Stimulated activated naive CD4-positive, alpha-beta T cell treated with Interleukin-2 at 50 U/mL for 16 hours (primary cell): ENCODE results near the gene BLCAP.
"Not testable (repeated sequence)": the region's sequence is repeated elsewhere in the genome, so short reads cannot be mapped to it uniquely, and the experiment has no call there.

Source experiments
- DNase-seq: peaks from one replicate; lab custom pipeline; 2025; lab: John Stamatoyannopoulos, UW

BLCAP gene

GRCh38 chr20:37527638-37528445 is at the start of gene BLCAP:
Gene BLCAP, minus strand, starts transcription at chr20:37527876. Its CDS starts 8,702 bp downstream, at chr20:37519174.
- DNase-seq, result peak; percentile 93

GRCh38 chr20:37577436-37577835 is 49.8 kb upstream of the BLCAP start:
- DNase-seq, result not testable (repeated sequence)

GRCh38 chr20:37576911-37577310 is 49.2 kb upstream of the BLCAP start:
- DNase-seq, result no peak

DNA sequence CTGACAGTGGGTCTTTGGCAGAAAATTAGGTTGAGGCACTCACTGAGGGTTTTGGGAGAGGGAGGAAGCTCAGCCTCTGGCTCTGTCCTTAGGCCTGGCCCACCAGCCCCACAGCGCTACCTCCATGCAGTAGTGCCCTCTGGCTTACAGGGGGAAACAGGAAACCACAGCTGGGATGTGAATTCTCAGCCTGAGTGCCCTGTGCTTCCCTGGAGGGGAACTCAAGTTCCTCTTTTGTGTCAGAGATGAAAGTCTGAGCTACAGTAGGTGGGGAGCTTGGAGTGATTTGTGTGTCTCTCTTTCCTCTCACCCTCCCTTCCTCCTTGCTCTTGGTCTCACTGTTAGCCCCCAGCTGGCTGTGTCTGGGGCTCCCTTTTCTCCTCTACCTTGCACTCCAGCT is 48.2 kb upstream of the BLCAP start:
- no peak for DNase-seq

DNA sequence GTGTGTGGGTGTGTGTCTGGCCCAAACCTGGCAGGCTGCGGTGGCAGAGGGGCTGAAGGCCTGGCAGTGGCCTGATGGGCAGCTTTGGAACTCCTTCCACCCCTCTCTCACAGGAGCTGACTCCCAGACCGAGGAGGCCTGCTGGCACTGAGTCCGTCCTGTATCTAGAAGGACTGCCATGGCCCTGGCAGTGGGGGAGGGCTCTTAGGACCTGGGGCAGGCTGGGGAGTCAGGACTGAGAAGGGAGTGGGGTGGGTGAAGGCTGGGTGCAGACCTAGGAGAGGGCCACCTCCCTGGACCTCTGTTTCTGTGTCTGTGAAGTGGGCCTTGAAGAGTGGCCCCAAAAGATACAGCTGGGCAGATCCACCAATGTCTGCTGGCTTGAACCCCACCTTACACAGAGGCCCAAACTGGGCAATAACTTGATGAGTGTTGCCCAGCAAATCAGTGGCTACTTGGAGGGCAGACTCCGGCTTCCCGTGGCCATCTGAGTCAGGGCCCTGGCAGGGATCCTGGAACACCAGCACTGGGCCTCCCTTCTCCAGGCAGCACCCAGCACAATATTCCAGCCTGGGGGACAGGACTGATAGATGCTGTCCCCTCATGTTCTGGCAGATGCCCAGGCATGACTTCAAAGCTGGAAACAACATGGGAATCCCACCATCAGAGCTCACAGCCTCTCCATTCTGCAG is 46.7 kb upstream of the BLCAP start:
- DNase-seq, result no peak

DNA sequence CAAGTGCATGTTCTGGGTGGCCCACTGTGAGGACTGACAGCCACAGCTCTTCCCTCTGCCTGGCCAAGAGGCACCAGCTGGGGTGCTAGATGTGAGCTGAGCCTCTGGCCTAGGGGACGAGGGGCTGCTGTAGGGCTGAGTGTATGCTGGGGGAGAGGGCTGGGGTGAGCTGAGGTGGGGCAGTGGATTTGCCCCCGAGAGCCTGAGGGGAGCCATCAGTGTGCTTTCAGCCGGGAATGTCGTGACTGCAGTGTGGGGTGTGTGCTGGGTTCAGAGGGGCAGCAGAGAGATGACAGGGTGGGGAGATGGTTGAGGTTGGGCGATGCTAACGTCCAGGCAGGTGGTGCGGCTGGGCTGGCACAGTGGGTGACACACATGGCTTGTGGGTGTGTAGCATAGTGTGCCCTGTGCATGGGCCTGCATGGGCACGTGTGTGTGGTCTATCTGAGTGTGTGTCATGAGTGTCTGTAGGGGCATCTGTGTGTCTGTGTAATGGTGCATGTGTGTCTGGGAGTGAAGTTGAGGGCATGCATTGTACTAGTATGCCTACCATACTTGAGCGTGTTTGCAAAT is 46.0 kb upstream of the BLCAP start:
- DNase-seq, result no peak

DNA sequence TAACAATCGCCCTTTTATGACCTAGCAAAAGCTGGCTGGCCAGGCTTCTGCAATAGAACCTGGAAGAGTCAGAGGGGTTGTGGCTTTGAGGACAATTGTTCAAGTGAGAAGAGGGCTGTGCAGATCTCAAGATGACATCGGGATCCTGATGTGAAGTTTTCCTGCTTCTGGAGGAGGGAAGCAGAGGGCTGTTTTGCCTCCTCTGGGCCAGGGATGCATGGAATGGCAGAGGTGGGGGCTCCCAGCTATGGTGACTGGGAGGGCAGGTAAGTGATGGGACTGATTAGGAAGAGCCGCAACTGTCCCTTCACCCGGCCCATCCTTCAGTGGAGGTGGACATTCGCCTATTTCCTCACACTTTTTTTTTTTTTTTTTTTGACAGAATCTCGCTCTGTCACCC is 43.4 kb upstream of the BLCAP start:
- DNase-seq, result no peak

DNA sequence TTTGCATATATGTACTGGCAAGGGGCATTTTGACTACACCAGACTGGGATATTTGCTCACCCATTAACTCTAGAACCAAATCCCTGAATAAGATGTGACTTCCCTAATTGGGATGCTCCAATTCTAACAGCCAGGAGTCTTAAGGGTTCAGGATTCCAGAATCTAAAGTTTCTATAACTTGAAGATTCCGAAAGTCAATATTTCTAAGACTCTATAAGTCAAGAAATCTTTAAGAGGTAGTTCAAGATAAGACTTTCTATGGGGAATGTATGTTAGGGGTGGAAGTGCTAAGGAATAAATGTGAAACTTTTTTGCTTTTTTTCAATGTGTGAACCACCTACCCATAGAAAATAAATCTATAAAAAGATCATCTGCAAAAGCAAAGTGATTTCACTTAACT is 42.7 kb upstream of the BLCAP start:
- no peak for DNase-seq

DNA sequence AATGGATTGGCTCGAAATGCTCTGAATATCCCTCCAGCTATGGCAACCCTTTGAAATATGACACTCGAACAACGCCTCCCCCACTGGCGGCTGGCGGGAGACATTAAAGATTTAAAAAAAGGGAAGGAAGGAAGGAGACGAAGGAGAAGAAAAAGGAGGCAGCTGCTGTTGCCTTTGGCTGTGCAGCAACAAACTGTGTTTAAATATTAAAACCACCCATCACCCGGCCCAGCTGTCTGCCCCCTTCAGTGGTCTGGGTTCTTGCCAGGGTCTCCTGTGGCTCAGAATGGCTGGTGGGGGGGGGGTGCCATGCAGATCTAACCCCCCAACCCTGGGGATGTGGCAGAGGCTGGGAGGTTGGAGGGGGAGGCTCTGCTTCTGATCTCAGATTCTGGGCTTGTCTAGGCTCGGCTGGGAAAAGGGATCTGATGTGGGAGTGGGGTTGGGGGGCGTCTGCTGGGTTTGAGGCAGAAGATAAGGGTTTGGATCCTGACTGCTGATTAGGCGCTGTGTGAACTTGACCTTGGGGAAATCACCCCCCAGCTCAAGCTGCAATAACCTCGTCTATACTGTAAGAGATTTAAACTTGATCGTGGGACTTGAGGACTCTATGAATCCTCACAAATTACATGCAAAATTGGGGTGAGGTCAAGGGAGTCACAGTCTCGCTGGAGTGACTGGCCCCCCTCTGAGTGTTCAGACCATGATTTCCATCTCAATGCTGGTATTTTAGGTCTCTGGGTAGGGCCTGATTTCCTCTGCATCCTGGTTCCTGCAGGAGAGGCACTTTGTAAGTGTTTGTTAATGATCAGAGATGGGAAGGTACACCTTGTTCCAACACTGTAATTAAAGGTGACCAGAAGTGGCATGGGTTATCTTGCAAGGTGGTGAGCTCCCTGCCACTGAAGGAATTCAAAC is 40.3 kb upstream of the BLCAP start:
- DNase-seq, result no peak

DNA sequence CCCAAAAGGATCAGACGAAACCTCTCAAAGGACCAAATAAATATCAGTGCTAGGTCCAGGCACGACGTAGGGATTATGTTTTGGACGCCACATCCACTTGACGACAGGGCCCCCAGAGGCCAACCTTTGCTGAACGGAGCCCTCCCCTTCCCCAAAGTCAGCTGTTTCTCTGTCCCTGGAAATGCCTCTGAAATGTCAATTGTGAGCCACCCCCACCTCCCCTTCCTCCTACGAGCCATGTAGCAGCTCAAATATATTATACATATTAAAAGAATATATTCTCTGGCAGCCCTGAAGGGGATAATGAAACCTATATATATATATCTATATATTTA is 39.6 kb upstream of the BLCAP start:
- no peak for DNase-seq

DNA sequence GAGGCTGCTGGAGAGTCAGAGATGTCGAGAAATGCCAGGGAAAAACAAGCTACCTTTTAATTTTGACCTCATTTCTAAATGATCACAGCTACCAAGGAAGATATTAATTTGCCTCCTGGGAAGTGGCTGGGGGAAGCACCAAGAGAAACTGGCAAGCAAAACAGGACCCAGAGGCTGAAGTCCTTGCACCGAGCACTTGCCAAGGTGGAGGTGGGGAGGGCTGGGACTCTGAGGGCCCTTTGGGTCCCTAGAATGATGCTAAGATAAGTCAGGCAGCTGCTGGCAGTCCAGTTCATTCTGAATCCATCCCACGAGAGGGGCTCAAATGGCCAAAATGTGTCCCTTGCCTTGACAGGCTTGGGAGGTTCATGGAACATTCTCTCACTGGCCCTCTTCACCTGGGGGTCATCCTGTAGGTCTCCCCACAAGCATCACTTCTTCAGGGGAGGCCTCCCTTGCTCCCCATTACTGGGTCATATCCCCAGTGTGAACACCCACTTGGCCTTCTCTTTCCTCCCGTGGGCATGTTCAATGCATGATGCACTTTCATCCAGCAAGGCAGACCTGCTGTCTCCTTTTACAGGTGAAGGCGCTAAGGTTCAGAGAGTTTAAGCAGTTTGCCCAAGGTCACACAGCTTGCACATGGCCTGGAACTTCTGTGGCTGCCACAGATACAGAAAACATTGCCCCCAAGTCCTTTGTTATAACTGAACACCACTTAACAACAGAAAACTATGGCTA is 39.1 kb upstream of the BLCAP start:
- no peak for DNase-seq

GRCh38 chr20:37565134-37565811 is 37.6 kb upstream of the BLCAP start:
- no peak for DNase-seq

GRCh38 chr20:37564388-37565133 is 36.9 kb upstream of the BLCAP start:
- DNase-seq, result peak; percentile 3

GRCh38 chr20:37564016-37564387 is 36.3 kb upstream of the BLCAP start:
- DNase-seq, result no peak

GRCh38 chr20:37562695-37563480 is 35.2 kb upstream of the BLCAP start:
- no peak for DNase-seq

- no peak for DNase-seq
Measured at GRCh38 chr20:37560629-37561028, 33.0 kb upstream of the BLCAP start.

DNA sequence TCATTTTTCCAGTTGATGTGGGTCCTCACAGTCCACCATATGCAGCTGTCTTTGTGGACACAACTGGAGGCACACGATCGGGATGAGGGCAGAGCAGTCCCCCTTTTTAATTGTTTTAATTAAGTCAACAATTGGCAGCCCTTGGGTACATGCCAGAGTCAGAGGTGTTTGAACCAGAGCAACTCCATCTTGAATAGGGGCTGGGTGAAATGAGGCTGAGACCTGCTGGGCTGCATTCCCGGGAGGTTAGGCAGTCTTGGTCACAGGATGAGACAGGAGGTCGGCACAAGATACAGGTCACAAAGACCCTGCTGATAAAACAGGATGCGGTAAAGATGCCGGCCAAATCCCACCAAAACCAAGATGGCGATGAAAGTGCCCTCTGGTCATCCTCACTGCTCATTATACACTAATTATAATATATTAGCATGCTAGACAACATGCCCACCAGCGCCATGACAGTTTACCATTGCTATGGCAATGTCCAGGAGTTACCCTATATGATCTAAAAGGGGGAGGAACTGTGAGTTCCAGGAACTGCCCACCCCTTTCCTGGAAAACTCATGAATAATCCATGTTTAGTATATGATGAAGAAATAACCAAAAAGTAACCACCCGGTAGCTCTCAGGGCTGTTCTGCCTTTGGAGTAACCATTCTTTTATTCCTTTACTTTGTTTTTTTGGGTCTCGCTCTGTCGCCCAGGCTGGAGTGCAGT is 31.8 kb upstream of the BLCAP start:
- no peak for DNase-seq

GRCh38 chr20:37558779-37559178 is 31.1 kb upstream of the BLCAP start:
- DNase-seq, result no peak

- DNase-seq, result no peak
Measured at GRCh38 chr20:37558306-37558705, 30.6 kb upstream of the BLCAP start.
